Measurements from ENCODE around the gene FMN2.

FMN2 gene

DNA sequence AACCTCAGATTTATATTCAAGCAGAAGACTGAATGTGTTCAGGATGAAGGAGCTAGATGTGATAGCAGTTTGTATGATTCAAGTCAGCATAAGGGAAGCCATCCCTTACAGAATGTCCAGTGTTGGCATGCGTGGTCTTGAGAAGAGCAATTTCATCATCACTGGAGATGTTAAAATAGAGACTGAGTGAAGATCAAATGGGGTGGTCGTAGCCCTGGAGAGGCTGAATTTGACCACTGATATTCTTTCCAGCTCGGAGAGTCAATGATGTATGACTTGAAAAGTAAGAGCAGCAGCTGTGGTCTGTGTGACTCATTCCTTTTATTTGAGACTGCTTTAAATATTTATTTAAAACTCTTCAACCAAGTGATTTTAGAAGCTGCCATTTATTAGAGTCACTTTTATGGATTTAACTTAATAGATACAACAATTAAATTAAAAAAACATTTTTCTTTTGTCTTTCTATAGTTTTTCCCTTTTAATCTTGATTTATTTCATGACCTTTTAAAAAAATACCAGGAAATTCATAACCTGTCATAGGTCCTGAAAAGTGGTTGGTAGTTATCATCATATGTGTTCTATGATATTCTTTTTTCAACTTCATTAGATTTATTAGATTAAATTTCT, 15.5 kb downstream of the FMN2 start:
- Mint-ChIP-seq H3K4me3 (no peak overlapping the region), H3K27ac (peak overlapping the region; percentile 2), H3K9me3 (no peaks in the 10 kb centered on the region), H3K27me3 (ENCODE audit: low read depth, poor library complexity) (peaks cover 10% of the 10 kb centered on the region), H3K36me3 (ENCODE audit: low read depth) (no peaks in the 10 kb centered on the region), H3K4me1 (peaks cover 16% of the 10 kb centered on the region)
- TF ChIP-seq CTCF (IDR thresholded peaks at IDR 0.05): no peak
- no peak for DNase-seq

DNA sequence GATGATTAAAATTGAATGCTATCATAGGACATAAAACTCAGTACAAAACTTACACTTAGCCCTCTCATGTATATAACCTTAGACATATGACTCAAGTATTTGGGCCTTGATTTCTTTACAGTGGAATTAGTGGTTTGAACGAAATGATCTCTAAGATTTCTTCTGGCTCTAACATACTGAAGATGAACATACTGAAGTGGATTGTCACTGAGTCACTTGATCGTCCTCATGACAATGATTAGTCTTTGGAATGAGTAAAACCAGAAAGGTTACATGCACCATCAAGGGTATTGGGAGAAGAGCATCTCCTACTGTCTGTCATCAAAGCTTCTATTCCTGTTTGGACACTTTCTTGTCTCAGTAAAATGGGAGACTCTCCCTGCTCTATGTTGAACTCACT, 17.4 kb downstream of the FMN2 start:
- TF ChIP-seq CTCF (IDR thresholded peaks at IDR 0.05): no peak
- Mint-ChIP-seq H3K27ac (no peak overlapping the region), H3K4me3 (no peak overlapping the region), H3K36me3 (ENCODE audit: low read depth) (no peaks in the 10 kb centered on the region), H3K27me3 (ENCODE audit: low read depth, poor library complexity) (peaks cover 12% of the 10 kb centered on the region), H3K4me1 (peaks cover 22% of the 10 kb centered on the region), H3K9me3 (no peaks in the 10 kb centered on the region)
- DNase-seq: no peak

GRCh38 chr1:240109920-240110636, 18.4 kb downstream of the FMN2 start:
- Mint-ChIP-seq H3K4me3 (no peak overlapping the region), H3K36me3 (ENCODE audit: low read depth) (no peaks in the 10 kb centered on the region), H3K9me3 (no peaks in the 10 kb centered on the region), H3K27me3 (ENCODE audit: low read depth, poor library complexity) (peaks cover 12% of the 10 kb centered on the region), H3K4me1 (peaks cover 23% of the 10 kb centered on the region), H3K27ac (no peak overlapping the region)
- DNase-seq: no peak
- TF ChIP-seq CTCF (IDR thresholded peaks at IDR 0.05): no peak

- peaks cover 12% of the 10 kb centered on the region for H3K27me3 Mint-ChIP-seq (ENCODE audit: low read depth, poor library complexity)
- H3K4me1 Mint-ChIP-seq: peaks cover 23% of the 10 kb centered on the region
- H3K36me3 Mint-ChIP-seq (ENCODE audit: low read depth): no peaks in the 10 kb centered on the region
- no peaks in the 10 kb centered on the region for H3K9me3 Mint-ChIP-seq
- TF ChIP-seq CTCF (IDR thresholded peaks at IDR 0.05): peak; percentile 6
- no peak for DNase-seq
- no peak overlapping the region for H3K4me3 Mint-ChIP-seq
- no peak overlapping the region for H3K27ac Mint-ChIP-seq
Measured at GRCh38 chr1:240111558-240111957, 19.9 kb downstream of the FMN2 start.

- Mint-ChIP-seq H3K27ac (no peak overlapping the region), H3K9me3 (no peaks in the 10 kb centered on the region), H3K36me3 (ENCODE audit: low read depth) (no peaks in the 10 kb centered on the region), H3K4me1 (peaks cover 16% of the 10 kb centered on the region), H3K27me3 (ENCODE audit: low read depth, poor library complexity) (peaks cover 9% of the 10 kb centered on the region), H3K4me3 (no peak overlapping the region)
- TF ChIP-seq CTCF (IDR thresholded peaks at IDR 0.05): no peak
- no peak for DNase-seq
Measured at GRCh38 chr1:240114222-240114621, 22.5 kb downstream of the FMN2 start.

GRCh38 chr1:240115831-240116230, 24.1 kb downstream of the FMN2 start:
- Mint-ChIP-seq H3K27me3 (ENCODE audit: low read depth, poor library complexity) (peaks cover 14% of the 10 kb centered on the region), H3K4me1 (peaks cover 12% of the 10 kb centered on the region), H3K9me3 (no peaks in the 10 kb centered on the region), H3K27ac (no peak overlapping the region), H3K36me3 (ENCODE audit: low read depth) (no peaks in the 10 kb centered on the region), H3K4me3 (no peak overlapping the region)
- DNase-seq: no peak
- TF ChIP-seq CTCF (IDR thresholded peaks at IDR 0.05): no peak

All from nephron progenitor cell (in vitro differentiated cells).